SK-N-SH treated with all-trans-retinoic acid at 6 μM for 48 hours (cell line): ENCODE data around the gene CCR6.

ENCODE experiments used
- ATAC-seq: fragments of 200-7000 bp; cut with Tn5 transposase; 3 replicates; pipeline ENCODE4 v1.9.1; 2020; ENCODE audit warnings: mild to moderate bottlenecking, moderate library complexity
- BACH2 ChIP-seq: fragments of 250-450 bp; sonication (Bioruptor Pico); IDR thresholded peaks from 2 replicates; pipeline ENCODE4 v1.9.0; 2021; ENCODE audit warnings: mild to moderate bottlenecking, borderline replicate concordance
- CREB5 ChIP-seq: fragments of 250-450 bp; sonication (Bioruptor Pico); IDR thresholded peaks from 2 replicates; pipeline ENCODE4 v1.5.1; 2020; ENCODE audit warnings: low read depth, mild to moderate bottlenecking, moderate library complexity
- CSDC2 ChIP-seq: fragments of 250-450 bp; sonication (Bioruptor Pico); IDR thresholded peaks from 2 replicates; pipeline ENCODE4 v1.5.0; 2020; ENCODE audit warnings: mild to moderate bottlenecking, moderate library complexity
- ESRRG ChIP-seq: fragments of 250-450 bp; sonication (Bioruptor Pico); IDR thresholded peaks from 2 replicates; pipeline ENCODE4 v1.6.1; 2021; ENCODE audit warnings: mild to moderate bottlenecking
- ISL1 ChIP-seq: fragments of 250-450 bp; sonication (Bioruptor Pico); IDR thresholded peaks from 2 replicates; pipeline ENCODE4 v2.1.2; 2022; ENCODE audit warnings: mild to moderate bottlenecking, moderate library complexity
- OSR1 ChIP-seq: fragments of 250-450 bp; sonication (Bioruptor Pico); IDR thresholded peaks from 2 replicates; pipeline ENCODE4 v1.8.0; 2022; ENCODE audit warnings: moderate library complexity, mild to moderate bottlenecking, inconsistent platforms
- PPARA ChIP-seq: fragments of 250-450 bp; sonication (Bioruptor Pico); IDR thresholded peaks from 2 replicates; pipeline ENCODE4 v1.5.0; 2020; ENCODE audit warnings: mild to moderate bottlenecking, borderline replicate concordance
- RARB ChIP-seq: fragments of 250-450 bp; sonication (Bioruptor Pico); IDR thresholded peaks from 2 replicates; pipeline ENCODE4 v1.8.0; 2021; ENCODE audit warnings: mild to moderate bottlenecking, moderate library complexity
- TCF4 ChIP-seq: fragments of 250-450 bp; sonication (Bioruptor Pico); IDR thresholded peaks from 2 replicates; pipeline ENCODE4 v1.8.0; 2021; ENCODE audit warnings: mild to moderate bottlenecking, moderate library complexity, borderline replicate concordance
- TSHZ2 ChIP-seq: fragments of 250-450 bp; sonication (Bioruptor Pico); IDR thresholded peaks from 2 replicates; pipeline ENCODE4 v1.5.0; 2020; ENCODE audit warnings: mild to moderate bottlenecking, moderate library complexity
- ZFP30 ChIP-seq: fragments of 450-650 bp; formaldehyde crosslinking; IDR thresholded peaks from 2 replicates; pipeline ENCODE4 v1.5.0; 2022; ENCODE audit warnings: mild to moderate bottlenecking, moderate library complexity
- ZNF70 ChIP-seq: fragments of 450-650 bp; formaldehyde crosslinking; IDR thresholded peaks from 2 replicates; pipeline ENCODE4 v1.5.0; 2020; ENCODE audit warnings: mild to moderate bottlenecking, moderate library complexity
- ZNF8 ChIP-seq: fragments of 450-650 bp; formaldehyde crosslinking; IDR thresholded peaks from 2 replicates; pipeline ENCODE4 v1.5.0; 2020; ENCODE audit warnings: mild to moderate bottlenecking, moderate library complexity
- TF ChIP-seq, protein P1 (sequence below): fragments of 250-450 bp; sonication (Bioruptor Pico); IDR thresholded peaks from 2 replicates; pipeline ENCODE4 v1.8.0; 2020; ENCODE audit warnings: mild to moderate bottlenecking, moderate library complexity, borderline replicate concordance
- TF ChIP-seq, protein P2 (sequence below): fragments of 250-450 bp; sonication (Bioruptor Pico); IDR thresholded peaks from 2 replicates; pipeline ENCODE4 v1.5.1; 2021; ENCODE audit warnings: mild to moderate bottlenecking, moderate library complexity

Gene CCR6

GRCh38 chr6:167122827-167123657 is at the start of gene CCR6:
TSS of gene CCR6 (plus strand) at chr6:167123096. CDS start at chr6:167136135, 13,039 bp downstream.
- no peak for ATAC-seq
- TF ChIP-seq ISL1 (CRISPR knock-in tag): no peak
- TF ChIP-seq, protein P1, sequence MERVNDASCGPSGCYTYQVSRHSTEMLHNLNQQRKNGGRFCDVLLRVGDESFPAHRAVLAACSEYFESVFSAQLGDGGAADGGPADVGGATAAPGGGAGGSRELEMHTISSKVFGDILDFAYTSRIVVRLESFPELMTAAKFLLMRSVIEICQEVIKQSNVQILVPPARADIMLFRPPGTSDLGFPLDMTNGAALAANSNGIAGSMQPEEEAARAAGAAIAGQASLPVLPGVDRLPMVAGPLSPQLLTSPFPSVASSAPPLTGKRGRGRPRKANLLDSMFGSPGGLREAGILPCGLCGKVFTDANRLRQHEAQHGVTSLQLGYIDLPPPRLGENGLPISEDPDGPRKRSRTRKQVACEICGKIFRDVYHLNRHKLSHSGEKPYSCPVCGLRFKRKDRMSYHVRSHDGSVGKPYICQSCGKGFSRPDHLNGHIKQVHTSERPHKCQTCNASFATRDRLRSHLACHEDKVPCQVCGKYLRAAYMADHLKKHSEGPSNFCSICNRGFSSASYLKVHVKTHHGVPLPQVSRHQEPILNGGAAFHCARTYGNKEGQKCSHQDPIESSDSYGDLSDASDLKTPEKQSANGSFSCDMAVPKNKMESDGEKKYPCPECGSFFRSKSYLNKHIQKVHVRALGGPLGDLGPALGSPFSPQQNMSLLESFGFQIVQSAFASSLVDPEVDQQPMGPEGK (CRISPR knock-in tag): no peak
- no peak for TF ChIP-seq CSDC2 (CRISPR knock-in tag)
- no peak for TF ChIP-seq ZNF70 (CRISPR knock-in tag)
- no peak for TF ChIP-seq ESRRG
- no peak for TF ChIP-seq TSHZ2 (CRISPR knock-in tag)

DNA sequence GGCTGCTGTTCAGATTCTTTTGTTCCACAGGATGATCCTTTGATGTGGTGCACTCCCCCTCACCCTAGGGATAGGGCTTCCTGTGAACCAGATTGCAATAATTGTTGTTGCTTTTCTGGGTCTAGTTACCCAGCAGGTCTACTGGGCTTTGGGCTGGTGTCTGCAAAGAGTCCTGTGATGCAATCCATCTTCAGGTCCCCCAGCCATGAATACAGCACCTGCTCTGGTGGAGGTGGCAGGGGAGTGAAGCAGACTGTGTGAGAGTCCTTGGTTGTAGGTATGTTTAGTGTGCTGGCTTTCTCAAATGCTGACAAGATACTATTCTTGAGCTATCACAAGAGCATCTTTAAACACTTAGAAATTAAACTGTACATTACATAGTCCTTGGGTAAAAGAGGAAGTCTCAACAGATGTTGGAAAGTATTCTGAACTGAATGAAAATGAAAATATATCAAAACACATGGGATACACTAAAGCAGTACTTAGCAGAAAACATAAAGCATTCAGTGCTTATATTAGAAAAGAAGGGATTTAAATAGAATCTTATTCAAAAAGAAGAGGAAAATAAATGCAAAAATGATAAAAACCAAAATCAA is 49.1 kb upstream of the CCR6 start:
- TF ChIP-seq ZNF8 (CRISPR knock-in tag) (no peak), CREB5 (CRISPR knock-in tag) (no peak), OSR1 (CRISPR knock-in tag) (no peak), ZFP30 (CRISPR knock-in tag) (no peak), BACH2 (CRISPR knock-in tag) (no peak)
- TF ChIP-seq, protein P2, sequence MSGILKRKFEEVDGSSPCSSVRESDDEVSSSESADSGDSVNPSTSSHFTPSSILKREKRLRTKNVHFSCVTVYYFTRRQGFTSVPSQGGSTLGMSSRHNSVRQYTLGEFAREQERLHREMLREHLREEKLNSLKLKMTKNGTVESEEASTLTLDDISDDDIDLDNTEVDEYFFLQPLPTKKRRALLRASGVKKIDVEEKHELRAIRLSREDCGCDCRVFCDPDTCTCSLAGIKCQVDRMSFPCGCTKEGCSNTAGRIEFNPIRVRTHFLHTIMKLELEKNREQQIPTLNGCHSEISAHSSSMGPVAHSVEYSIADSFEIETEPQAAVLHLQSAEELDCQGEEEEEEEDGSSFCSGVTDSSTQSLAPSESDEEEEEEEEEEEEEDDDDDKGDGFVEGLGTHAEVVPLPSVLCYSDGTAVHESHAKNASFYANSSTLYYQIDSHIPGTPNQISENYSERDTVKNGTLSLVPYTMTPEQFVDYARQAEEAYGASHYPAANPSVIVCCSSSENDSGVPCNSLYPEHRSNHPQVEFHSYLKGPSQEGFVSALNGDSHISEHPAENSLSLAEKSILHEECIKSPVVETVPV (CRISPR knock-in tag): no peak
- ATAC-seq: no peak

GRCh38 chr6:167077241-167077932 is 45.5 kb upstream of the CCR6 start:
- no peak for TF ChIP-seq RARB
- no peak for TF ChIP-seq TCF4
- no peak for TF ChIP-seq OSR1 (CRISPR knock-in tag)
- TF ChIP-seq, protein P1 (CRISPR knock-in tag): no peak
- TF ChIP-seq CSDC2 (CRISPR knock-in tag): no peak
- TF ChIP-seq, protein P2 (CRISPR knock-in tag): no peak
- no peak for TF ChIP-seq BACH2 (CRISPR knock-in tag)
- no peak for TF ChIP-seq PPARA (CRISPR knock-in tag)
- TF ChIP-seq ISL1 (CRISPR knock-in tag): no peak
- TF ChIP-seq, all 23 proteins: peak for 0

More at GRCh38 chr6:167077241-167077932, 45.5 kb upstream of the CCR6 start:
- no peak for ATAC-seq
